ENCODE results near the gene MACROD1. TPM values are rescaled to one million over a fixed set of nuclear protein-coding genes. Genes with fewer than 3 reads are reported as not detected.

The MACROD1 gene
- total RNA-seq, 3 donors from 2014 or later (not counting 1 experiment from before 2014, with no cell fraction given) = 0.73 to 3.3 (median 1.8) TPM

GRCh38 chr11:64112771-64113461 lies 53.0 kb downstream of the MACROD1 start:
- Mint-ChIP-seq H3K9me3 (no peaks in the 10 kb centered on the region), H3K27me3 (ENCODE audit: low read depth in 2 of 2) (no peaks in the 10 kb centered on the region), H3K4me3 (no peak overlapping the region), H3K4me1 (no peaks in the 10 kb centered on the region), H3K36me3 (no peaks in the 10 kb centered on the region), H3K27ac (no peak overlapping the region)
- H3K4me1 ChIP-seq (ENCODE audit: control insufficient read depth, insufficient read depth, low read length) = no peaks in the 10 kb centered on the region
- no peaks in the 10 kb centered on the region for H3K27me3 ChIP-seq (ENCODE audit: control insufficient read depth, insufficient read depth, low read length)
- intact Hi-C loops (cut with micrococcal nuclease) = no loop called here
- H3K36me3 ChIP-seq (ENCODE audit: control insufficient read depth, insufficient read depth, low read length) = no peaks in the 10 kb centered on the region
- no peak for ATAC-seq
- TF ChIP-seq CTCF (IDR thresholded peaks at IDR 0.05) = no peak
- 77% methylated on average over 3 of the region's 3 CpGs for WGBS (ENCODE audit: insufficient coverage)
- no peak overlapping the region for H3K27ac ChIP-seq (ENCODE audit: low read length)
- no peak for DNase-seq
- no peak overlapping the region for H3K4me3 ChIP-seq (ENCODE audit: low read length)
- no peaks in the 10 kb centered on the region for H3K9me3 ChIP-seq (ENCODE audit: control insufficient read depth, insufficient read depth, low read length)

- H3K27ac ChIP-seq (ENCODE audit: low read length) = no peak overlapping the region
- no peaks in the 10 kb centered on the region for H3K27me3 ChIP-seq (ENCODE audit: control insufficient read depth, insufficient read depth, low read length)
- 86% methylated on average over 21 of the region's 21 CpGs for WGBS (ENCODE audit: insufficient coverage)
- H3K9me3 Mint-ChIP-seq = no peaks in the 10 kb centered on the region
- H3K4me1 ChIP-seq (ENCODE audit: control insufficient read depth, insufficient read depth, low read length) = no peaks in the 10 kb centered on the region
- no peaks in the 10 kb centered on the region for H3K4me1 Mint-ChIP-seq
- TF ChIP-seq CTCF (IDR thresholded peaks at IDR 0.05) = no peak
- H3K27me3 Mint-ChIP-seq (ENCODE audit: low read depth in 2 of 2) = no peaks in the 10 kb centered on the region
- H3K4me3 ChIP-seq (ENCODE audit: low read length) = no peak overlapping the region
- no peak overlapping the region for H3K4me3 Mint-ChIP-seq
- no peak overlapping the region for H3K27ac Mint-ChIP-seq
- H3K36me3 ChIP-seq (ENCODE audit: control insufficient read depth, insufficient read depth, low read length) = no peaks in the 10 kb centered on the region
- DNase-seq = no peak
- H3K36me3 Mint-ChIP-seq = no peaks in the 10 kb centered on the region
- no peaks in the 10 kb centered on the region for H3K9me3 ChIP-seq (ENCODE audit: control insufficient read depth, insufficient read depth, low read length)
- intact Hi-C loops (cut with micrococcal nuclease) = no loop called here
- no peak for ATAC-seq
Observed at GRCh38 chr11:64110465-64111375, 55.2 kb downstream of the MACROD1 start.

- Histone ChIP-seq H3K27ac (ENCODE audit: low read length) (no peak overlapping the region), H3K27me3 (ENCODE audit: control insufficient read depth, insufficient read depth, low read length) (no peaks in the 10 kb centered on the region), H3K9me3 (ENCODE audit: control insufficient read depth, insufficient read depth, low read length) (no peaks in the 10 kb centered on the region), H3K36me3 (ENCODE audit: control insufficient read depth, insufficient read depth, low read length) (no peaks in the 10 kb centered on the region), H3K4me1 (ENCODE audit: control insufficient read depth, insufficient read depth, low read length) (no peaks in the 10 kb centered on the region), H3K4me3 (ENCODE audit: low read length) (no peak overlapping the region)
- Mint-ChIP-seq H3K9me3 (no peaks in the 10 kb centered on the region), H3K36me3 (no peaks in the 10 kb centered on the region), H3K27me3 (ENCODE audit: low read depth in 2 of 2) (no peaks in the 10 kb centered on the region), H3K4me1 (no peaks in the 10 kb centered on the region), H3K27ac (no peak overlapping the region), H3K4me3 (no peak overlapping the region)
- 93% methylated on average over 8 of the region's 8 CpGs for WGBS (ENCODE audit: insufficient coverage)
- DNase-seq = no peak
- TF ChIP-seq CTCF (IDR thresholded peaks at IDR 0.05) = no peak
- ATAC-seq = no peak
- intact Hi-C loops (cut with micrococcal nuclease) = no loop called here
Observed at GRCh38 chr11:64109332-64109731, 56.6 kb downstream of the MACROD1 start.
